Tongue (tissue), 2 donors: ENCODE data around the gene CDK14. TPM values are rescaled to one million over a fixed set of nuclear protein-coding genes. Genes with fewer than 3 reads are reported as not detected.
A peak's percentile ranks its signal among the peaks of the same experiment; 100 is the strongest.
"Not testable (repeated sequence)": the region's sequence is repeated elsewhere in the genome, so short reads cannot be mapped to it uniquely, and the experiment has no call there.

Source experiments
- DNase-seq: peaks from one replicate; pipeline ENCODE4 v3.0.0-alpha.2; 2015
- total RNA-seq: library from RNA; depleted of rRNA; stranded (reverse); fragments of >200 nt; gene quantifications from one replicate; pipeline ENCODE4 v1.2.3, GENCODE V29; 2014

CDK14 gene
- total RNA-seq, 1 donor from 2014 or later, result 29.3 TPM

- peak; percentile 89 for DNase-seq
These were observed 125.1 kb downstream of the CDK14 start for GRCh38 chr7:90720984-90721760.

GRCh38 chr7:90721869-90722431 lies 125.8 kb downstream of the CDK14 start:
- no peak for DNase-seq

GRCh38 chr7:90723233-90723632 lies 127.1 kb downstream of the CDK14 start:
- no peak for DNase-seq

GRCh38 chr7:90723866-90724265 lies 127.7 kb downstream of the CDK14 start:
- DNase-seq, result no peak

- DNase-seq, result no peak
These were observed 130.0 kb downstream of the CDK14 start for GRCh38 chr7:90726120-90726519.

GRCh38 chr7:90726623-90727022 lies 130.5 kb downstream of the CDK14 start:
- no peak for DNase-seq

- no peak for DNase-seq
These were observed 131.3 kb downstream of the CDK14 start for GRCh38 chr7:90727412-90727811.

- no peak for DNase-seq
These were observed 132.4 kb downstream of the CDK14 start for GRCh38 chr7:90728568-90728967.

- not testable (repeated sequence) for DNase-seq
These were observed 139.6 kb downstream of the CDK14 start for GRCh38 chr7:90735611-90736280.

- no peak for DNase-seq
These were observed 140.2 kb downstream of the CDK14 start for GRCh38 chr7:90736316-90736715.

GRCh38 chr7:90736968-90737939 lies 141.1 kb downstream of the CDK14 start:
- no peak for DNase-seq

- DNase-seq, result no peak
These were observed 142.1 kb downstream of the CDK14 start for GRCh38 chr7:90738249-90738648.

- DNase-seq, result no peak
These were observed 143.6 kb downstream of the CDK14 start for GRCh38 chr7:90739716-90740115.

- DNase-seq, result no peak
These were observed 144.3 kb downstream of the CDK14 start for GRCh38 chr7:90740386-90740785.

GRCh38 chr7:90743626-90744025 lies 147.5 kb downstream of the CDK14 start:
- DNase-seq, result no peak

- DNase-seq, result no peak
These were observed 151.4 kb downstream of the CDK14 start for GRCh38 chr7:90747516-90747915.

GRCh38 chr7:90749262-90749661 lies 153.1 kb downstream of the CDK14 start:
- DNase-seq, result no peak

GRCh38 chr7:90749774-90750173 lies 153.7 kb downstream of the CDK14 start:
- DNase-seq, result peak; percentile 38

GRCh38 chr7:90751595-90751994 lies 155.5 kb downstream of the CDK14 start:
- no peak for DNase-seq

GRCh38 chr7:90752051-90752450 lies 155.9 kb downstream of the CDK14 start:
- DNase-seq, result no peak

- no peak for DNase-seq
These were observed 158.9 kb downstream of the CDK14 start for GRCh38 chr7:90755041-90755440.

- no peak for DNase-seq
These were observed 160.2 kb downstream of the CDK14 start for GRCh38 chr7:90756366-90756765.
